ENCODE measurements around the gene PDX1.

Gene PDX1

GRCh38 chr13:27965740-27966640 lies 46.2 kb downstream of the PDX1 start:
- TF ChIP-seq EZH2 (IDR thresholded peaks at IDR 0.05; ENCODE audit: borderline replicate concordance, low read depth, low read length, severe bottlenecking) (no peak), CTCF (IDR thresholded peaks at IDR 0.05; ENCODE audit: borderline replicate concordance, extremely low read depth, low read length, poor library complexity, severe bottlenecking) (no peak)
- H3K9ac ChIP-seq (ENCODE audit: low read depth, low read length), result no peak overlapping the region
- H3K79me2 ChIP-seq (ENCODE audit: insufficient read depth, low read length), result no peaks in the 10 kb centered on the region
- DNase-seq (no peak), ATAC-seq (ENCODE audit: insufficient read depth, low read depth) (no peak)
- no peak overlapping the region for H2AFZ ChIP-seq (ENCODE audit: low read depth, low read length)
- no peak overlapping the region for H3K4me2 ChIP-seq (ENCODE audit: insufficient read depth, low read length)
- no peaks in the 10 kb centered on the region for H3K9me3 ChIP-seq (ENCODE audit: insufficient read depth, low read length, severe bottlenecking)
- no peak overlapping the region for H3K27ac ChIP-seq (ENCODE audit: low read length)
- peaks cover 3% of the 10 kb centered on the region for H3K27me3 ChIP-seq (ENCODE audit: insufficient read depth, low read length, poor library complexity)
- no peaks in the 10 kb centered on the region for H3K36me3 ChIP-seq (ENCODE audit: insufficient read depth, low read length)
- no peaks in the 10 kb centered on the region for H3K4me1 ChIP-seq (ENCODE audit: insufficient read depth, low read length)
- H4K20me1 ChIP-seq (ENCODE audit: insufficient read depth, low read length), result no peaks in the 10 kb centered on the region
- H3K4me3 ChIP-seq (ENCODE audit: low read depth in 1 of 2, low read length in 2 of 2), result no peak overlapping the region

GRCh38 chr13:27966641-27967202 lies 46.9 kb downstream of the PDX1 start:
- H3K27me3 ChIP-seq (ENCODE audit: insufficient read depth, low read length, poor library complexity), result peaks cover 1% of the 10 kb centered on the region

GRCh38 chr13:27967203-27967735 lies 47.5 kb downstream of the PDX1 start:
- TF ChIP-seq CTCF (IDR thresholded peaks at IDR 0.05; ENCODE audit: borderline replicate concordance, extremely low read depth, low read length, poor library complexity, severe bottlenecking) (no peak), EZH2 (IDR thresholded peaks at IDR 0.05; ENCODE audit: borderline replicate concordance, low read depth, low read length, severe bottlenecking) (no peak)
- no peak overlapping the region for H3K4me3 ChIP-seq (ENCODE audit: low read depth in 1 of 2, low read length in 2 of 2)
- H3K4me2 ChIP-seq (ENCODE audit: insufficient read depth, low read length), result no peak overlapping the region
- ATAC-seq (ENCODE audit: insufficient read depth, low read depth), result no peak
- H3K27ac ChIP-seq (ENCODE audit: low read length), result no peak overlapping the region
- no peaks in the 10 kb centered on the region for H3K27me3 ChIP-seq (ENCODE audit: insufficient read depth, low read length, poor library complexity)
- no peaks in the 10 kb centered on the region for H3K9me3 ChIP-seq (ENCODE audit: insufficient read depth, low read length, severe bottlenecking)
- H2AFZ ChIP-seq (ENCODE audit: low read depth, low read length), result no peak overlapping the region
- no peaks in the 10 kb centered on the region for H4K20me1 ChIP-seq (ENCODE audit: insufficient read depth, low read length)
- no peaks in the 10 kb centered on the region for H3K4me1 ChIP-seq (ENCODE audit: insufficient read depth, low read length)
- DNase-seq, result no peak
- H3K79me2 ChIP-seq (ENCODE audit: insufficient read depth, low read length), result no peaks in the 10 kb centered on the region
- H3K9ac ChIP-seq (ENCODE audit: low read depth, low read length), result no peak overlapping the region
- H3K36me3 ChIP-seq (ENCODE audit: insufficient read depth, low read length), result no peaks in the 10 kb centered on the region

More at GRCh38 chr13:27966641-27967202, 46.9 kb downstream of the PDX1 start:
- Histone ChIP-seq H3K4me1 (ENCODE audit: insufficient read depth, low read length) (no peaks in the 10 kb centered on the region), H4K20me1 (ENCODE audit: insufficient read depth, low read length) (no peaks in the 10 kb centered on the region), H3K36me3 (ENCODE audit: insufficient read depth, low read length) (no peaks in the 10 kb centered on the region), H3K4me3 (ENCODE audit: low read depth in 1 of 2, low read length in 2 of 2) (no peak overlapping the region), H3K79me2 (ENCODE audit: insufficient read depth, low read length) (no peaks in the 10 kb centered on the region), H3K9ac (ENCODE audit: low read depth, low read length) (no peak overlapping the region), H3K9me3 (ENCODE audit: insufficient read depth, low read length, severe bottlenecking) (no peaks in the 10 kb centered on the region), H3K27ac (ENCODE audit: low read length) (no peak overlapping the region), H3K4me2 (ENCODE audit: insufficient read depth, low read length) (no peak overlapping the region), H2AFZ (ENCODE audit: low read depth, low read length) (no peak overlapping the region)
- TF ChIP-seq CTCF (IDR thresholded peaks at IDR 0.05; ENCODE audit: borderline replicate concordance, extremely low read depth, low read length, poor library complexity, severe bottlenecking) (no peak), EZH2 (IDR thresholded peaks at IDR 0.05; ENCODE audit: borderline replicate concordance, low read depth, low read length, severe bottlenecking) (no peak)
- ATAC-seq (ENCODE audit: insufficient read depth, low read depth), result no peak
- no peak for DNase-seq

All from DND-41 (cell line).